ENCODE measurements around the gene CEP126.

Gene CEP126

GRCh38 chr11:102010776-102011494 is 96.1 kb downstream of the CEP126 start:
- Histone ChIP-seq H3K27me3 (ENCODE audit: control insufficient read depth, insufficient read depth, low read length) (no peaks in the 10 kb centered on the region), H3K4me3 (ENCODE audit: low read length) (no peak overlapping the region), H3K4me1 (ENCODE audit: control insufficient read depth, insufficient read depth, low read length) (no peaks in the 10 kb centered on the region), H3K9me3 (ENCODE audit: control insufficient read depth, insufficient read depth, low read length) (no peaks in the 10 kb centered on the region), H3K36me3 (ENCODE audit: control insufficient read depth, insufficient read depth, low read length) (no peaks in the 10 kb centered on the region), H3K27ac (ENCODE audit: low read length) (no peak overlapping the region)
- peak; percentile 37 for DNase-seq (ENCODE audit: low read depth, low spot score)
- no CpG with 5 or more reads among the region's 12 CpGs for WGBS (ENCODE audit: insufficient coverage, insufficient read length)

- Histone ChIP-seq H3K4me3 (ENCODE audit: low read length) (no peak overlapping the region), H3K4me1 (ENCODE audit: control insufficient read depth, insufficient read depth, low read length) (no peaks in the 10 kb centered on the region), H3K9me3 (ENCODE audit: control insufficient read depth, insufficient read depth, low read length) (no peaks in the 10 kb centered on the region), H3K27me3 (ENCODE audit: control insufficient read depth, insufficient read depth, low read length) (no peaks in the 10 kb centered on the region), H3K36me3 (ENCODE audit: control insufficient read depth, insufficient read depth, low read length) (no peaks in the 10 kb centered on the region), H3K27ac (ENCODE audit: low read length) (no peak overlapping the region)
- DNase-seq (ENCODE audit: low read depth, low spot score): no peak
- WGBS (ENCODE audit: insufficient coverage, insufficient read length): no CpG with 5 or more reads among the region's 3 CpGs
These were observed 98.1 kb downstream of the CEP126 start for GRCh38 chr11:102012946-102013345.

- no peaks in the 10 kb centered on the region for H3K27me3 ChIP-seq (ENCODE audit: control insufficient read depth, insufficient read depth, low read length)
- no peak for DNase-seq (ENCODE audit: low read depth, low spot score)
- no CpG with 5 or more reads among the region's 5 CpGs for WGBS (ENCODE audit: insufficient coverage, insufficient read length)
- no peaks in the 10 kb centered on the region for H3K4me1 ChIP-seq (ENCODE audit: control insufficient read depth, insufficient read depth, low read length)
- no peak overlapping the region for H3K27ac ChIP-seq (ENCODE audit: low read length)
- no peaks in the 10 kb centered on the region for H3K9me3 ChIP-seq (ENCODE audit: control insufficient read depth, insufficient read depth, low read length)
- no peak overlapping the region for H3K4me3 ChIP-seq (ENCODE audit: low read length)
- H3K36me3 ChIP-seq (ENCODE audit: control insufficient read depth, insufficient read depth, low read length): no peaks in the 10 kb centered on the region
These were observed 99.9 kb downstream of the CEP126 start for GRCh38 chr11:102014756-102015155.

- Histone ChIP-seq H3K9me3 (ENCODE audit: control insufficient read depth, insufficient read depth, low read length) (no peaks in the 10 kb centered on the region), H3K36me3 (ENCODE audit: control insufficient read depth, insufficient read depth, low read length) (no peaks in the 10 kb centered on the region), H3K4me3 (ENCODE audit: low read length) (no peak overlapping the region), H3K27me3 (ENCODE audit: control insufficient read depth, insufficient read depth, low read length) (no peaks in the 10 kb centered on the region), H3K27ac (ENCODE audit: low read length) (no peak overlapping the region), H3K4me1 (ENCODE audit: control insufficient read depth, insufficient read depth, low read length) (no peaks in the 10 kb centered on the region)
- no peak for DNase-seq (ENCODE audit: low read depth, low spot score)
- WGBS (ENCODE audit: insufficient coverage, insufficient read length): no CpG with 5 or more reads among the region's 3 CpGs
These were observed 102.2 kb downstream of the CEP126 start for GRCh38 chr11:102017026-102017425.

GRCh38 chr11:102026217-102026616 is 111.4 kb downstream of the CEP126 start:
- Histone ChIP-seq H3K36me3 (ENCODE audit: control insufficient read depth, insufficient read depth, low read length) (no peaks in the 10 kb centered on the region), H3K4me1 (ENCODE audit: control insufficient read depth, insufficient read depth, low read length) (no peaks in the 10 kb centered on the region), H3K27me3 (ENCODE audit: control insufficient read depth, insufficient read depth, low read length) (no peaks in the 10 kb centered on the region), H3K9me3 (ENCODE audit: control insufficient read depth, insufficient read depth, low read length) (no peaks in the 10 kb centered on the region), H3K4me3 (ENCODE audit: low read length) (no peak overlapping the region), H3K27ac (ENCODE audit: low read length) (no peak overlapping the region)
- DNase-seq (ENCODE audit: low read depth, low spot score): no peak
- WGBS (ENCODE audit: insufficient coverage, insufficient read length): no CpG with 5 or more reads among the region's 4 CpGs

GRCh38 chr11:102026959-102027358 is 112.1 kb downstream of the CEP126 start:
- H3K27me3 ChIP-seq (ENCODE audit: control insufficient read depth, insufficient read depth, low read length): no peaks in the 10 kb centered on the region
- no peaks in the 10 kb centered on the region for H3K4me1 ChIP-seq (ENCODE audit: control insufficient read depth, insufficient read depth, low read length)
- no CpG with 5 or more reads among the region's 2 CpGs for WGBS (ENCODE audit: insufficient coverage, insufficient read length)
- H3K27ac ChIP-seq (ENCODE audit: low read length): no peak overlapping the region
- no peak overlapping the region for H3K4me3 ChIP-seq (ENCODE audit: low read length)
- H3K9me3 ChIP-seq (ENCODE audit: control insufficient read depth, insufficient read depth, low read length): no peaks in the 10 kb centered on the region
- no peak for DNase-seq (ENCODE audit: low read depth, low spot score)
- no peaks in the 10 kb centered on the region for H3K36me3 ChIP-seq (ENCODE audit: control insufficient read depth, insufficient read depth, low read length)

GRCh38 chr11:102036757-102037156 is 121.9 kb downstream of the CEP126 start:
- H3K27ac ChIP-seq (ENCODE audit: low read length): no peak overlapping the region
- H3K4me3 ChIP-seq (ENCODE audit: low read length): no peak overlapping the region
- no peak for DNase-seq (ENCODE audit: low read depth, low spot score)
- H3K36me3 ChIP-seq (ENCODE audit: control insufficient read depth, insufficient read depth, low read length): no peaks in the 10 kb centered on the region
- no peaks in the 10 kb centered on the region for H3K27me3 ChIP-seq (ENCODE audit: control insufficient read depth, insufficient read depth, low read length)
- H3K4me1 ChIP-seq (ENCODE audit: control insufficient read depth, insufficient read depth, low read length): no peaks in the 10 kb centered on the region
- H3K9me3 ChIP-seq (ENCODE audit: control insufficient read depth, insufficient read depth, low read length): no peaks in the 10 kb centered on the region
- no CpG with 5 or more reads among the region's 1 CpG for WGBS (ENCODE audit: insufficient coverage, insufficient read length)

- Histone ChIP-seq H3K9me3 (ENCODE audit: control insufficient read depth, insufficient read depth, low read length) (no peaks in the 10 kb centered on the region), H3K4me1 (ENCODE audit: control insufficient read depth, insufficient read depth, low read length) (no peaks in the 10 kb centered on the region), H3K4me3 (ENCODE audit: low read length) (peak overlapping the region; percentile 82; the same call in 1 of the 2 replicates), H3K36me3 (ENCODE audit: control insufficient read depth, insufficient read depth, low read length) (no peaks in the 10 kb centered on the region), H3K27me3 (ENCODE audit: control insufficient read depth, insufficient read depth, low read length) (no peaks in the 10 kb centered on the region), H3K27ac (ENCODE audit: low read length) (no peak overlapping the region)
- no peak for DNase-seq (ENCODE audit: low read depth, low spot score)
- WGBS (ENCODE audit: insufficient coverage, insufficient read length): no CpG with 5 or more reads among the region's 4 CpGs
These were observed 132.0 kb downstream of the CEP126 start for GRCh38 chr11:102046841-102047240.

- H3K36me3 ChIP-seq (ENCODE audit: control insufficient read depth, insufficient read depth, low read length): no peaks in the 10 kb centered on the region
- WGBS (ENCODE audit: insufficient coverage, insufficient read length): no CpG with 5 or more reads among the region's 45 CpGs
- no peak within 1 kb of the TSS for H3K27ac ChIP-seq (ENCODE audit: low read length)
- H3K4me3 ChIP-seq (ENCODE audit: low read length): peak within 1 kb of the TSS; percentile 82
- H3K4me1 ChIP-seq (ENCODE audit: control insufficient read depth, insufficient read depth, low read length): no peaks in the 10 kb centered on the region
- H3K27me3 ChIP-seq (ENCODE audit: control insufficient read depth, insufficient read depth, low read length): no peaks in the 10 kb centered on the region
- no peak for DNase-seq (ENCODE audit: low read depth, low spot score)
- no peaks in the 10 kb centered on the region for H3K9me3 ChIP-seq (ENCODE audit: control insufficient read depth, insufficient read depth, low read length)
These were observed 132.6 kb downstream of the CEP126 start, which contains the start of gene CFAP300 for GRCh38 chr11:102047305-102047924. Gene CFAP300, plus strand, starts transcription at chr11:102047437. Its CDS starts 34 bp downstream, at chr11:102047471.

Data from iPS DF 6.9 (cell line).